Lower leg skin (tissue), 3 donors: Measurements from ENCODE around the gene ABHD2.

Experiments
- POLR2A ChIP-seq, 2 donors: fragments of 450-650 bp; IDR thresholded peaks; one replicate each; pipeline ENCODE4 v1.6.1; 2016 to 2017; ENCODE audit warnings: antibody characterized with exemption in 2 of 2, mild to moderate bottlenecking in 1 of 2, moderate library complexity in 1 of 2
- TF ChIP-seq, protein P1 (sequence below), 3 donors: fragments of 450-650 bp; IDR thresholded peaks; one replicate each; pipeline ENCODE4 v1.5.1; 2016; ENCODE audit warnings: antibody characterized with exemption in 3 of 3, mild to moderate bottlenecking in 3 of 3, moderate library complexity in 2 of 3

DNA sequence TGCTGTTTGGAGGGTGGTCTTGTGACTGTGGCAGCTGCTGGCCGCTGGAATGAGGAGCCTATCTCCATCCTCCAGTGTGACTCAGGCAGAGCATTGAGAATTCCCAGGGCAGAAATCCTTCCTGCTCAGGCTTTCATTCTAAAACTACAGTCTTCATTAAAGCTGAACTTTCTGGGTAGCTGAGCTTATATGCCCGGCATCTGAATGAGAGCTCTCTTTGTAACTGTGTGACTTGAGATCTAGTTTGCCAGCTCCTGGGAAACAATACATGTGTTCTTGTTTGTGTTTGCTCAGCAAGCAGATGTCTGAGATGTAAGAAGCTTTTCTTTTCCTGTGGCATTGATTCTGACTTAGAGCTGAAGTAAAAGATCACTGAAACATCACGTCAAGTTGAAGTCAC lies 110.7 kb downstream of the ABHD2 start:
- TF ChIP-seq, protein P1, sequence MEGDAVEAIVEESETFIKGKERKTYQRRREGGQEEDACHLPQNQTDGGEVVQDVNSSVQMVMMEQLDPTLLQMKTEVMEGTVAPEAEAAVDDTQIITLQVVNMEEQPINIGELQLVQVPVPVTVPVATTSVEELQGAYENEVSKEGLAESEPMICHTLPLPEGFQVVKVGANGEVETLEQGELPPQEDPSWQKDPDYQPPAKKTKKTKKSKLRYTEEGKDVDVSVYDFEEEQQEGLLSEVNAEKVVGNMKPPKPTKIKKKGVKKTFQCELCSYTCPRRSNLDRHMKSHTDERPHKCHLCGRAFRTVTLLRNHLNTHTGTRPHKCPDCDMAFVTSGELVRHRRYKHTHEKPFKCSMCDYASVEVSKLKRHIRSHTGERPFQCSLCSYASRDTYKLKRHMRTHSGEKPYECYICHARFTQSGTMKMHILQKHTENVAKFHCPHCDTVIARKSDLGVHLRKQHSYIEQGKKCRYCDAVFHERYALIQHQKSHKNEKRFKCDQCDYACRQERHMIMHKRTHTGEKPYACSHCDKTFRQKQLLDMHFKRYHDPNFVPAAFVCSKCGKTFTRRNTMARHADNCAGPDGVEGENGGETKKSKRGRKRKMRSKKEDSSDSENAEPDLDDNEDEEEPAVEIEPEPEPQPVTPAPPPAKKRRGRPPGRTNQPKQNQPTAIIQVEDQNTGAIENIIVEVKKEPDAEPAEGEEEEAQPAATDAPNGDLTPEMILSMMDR (IDR thresholded peaks at IDR 0.05): no peak
- TF ChIP-seq POLR2A (IDR thresholded peaks at IDR 0.05): no peak
